Activated naive CD8-positive, alpha-beta T cell (primary cell): ENCODE results near the gene SLC31A1.
"Not testable (repeated sequence)": the region's sequence is repeated elsewhere in the genome, so short reads cannot be mapped to it uniquely, and the experiment has no call there.

Experiments used
- H3K27ac Mint-ChIP-seq: one replicate; pipeline ENCODE4 v1.8.0; 2021; ENCODE audit warnings: mixed read lengths
- H3K27me3 Mint-ChIP-seq: one replicate; pipeline ENCODE4 v1.8.0; 2021; ENCODE audit warnings: mixed read lengths
- H3K36me3 Mint-ChIP-seq: one replicate; pipeline ENCODE4 v1.8.0; 2021; ENCODE audit warnings: mixed read lengths
- H3K4me1 Mint-ChIP-seq: one replicate; pipeline ENCODE4 v1.8.0; 2021; ENCODE audit warnings: low read depth, mixed read lengths
- H3K4me3 Mint-ChIP-seq: one replicate; pipeline ENCODE4 v1.8.0; 2021; ENCODE audit warnings: mild to moderate bottlenecking, mixed read lengths
- H3K9me3 Mint-ChIP-seq: one replicate; pipeline ENCODE4 v1.8.0; 2021; ENCODE audit warnings: low read depth, mixed read lengths

Gene SLC31A1

GRCh38 chr9:113205861-113206260 is 15.5 kb upstream of the SLC31A1 start:
- H3K4me1 Mint-ChIP-seq: no peaks in the 10 kb centered on the region
- no peaks in the 10 kb centered on the region for H3K9me3 Mint-ChIP-seq
- no peak overlapping the region for H3K4me3 Mint-ChIP-seq
- H3K27ac Mint-ChIP-seq: no peak overlapping the region
- H3K36me3 Mint-ChIP-seq: peaks cover 22% of the 10 kb centered on the region
- no peaks in the 10 kb centered on the region for H3K27me3 Mint-ChIP-seq

DNA sequence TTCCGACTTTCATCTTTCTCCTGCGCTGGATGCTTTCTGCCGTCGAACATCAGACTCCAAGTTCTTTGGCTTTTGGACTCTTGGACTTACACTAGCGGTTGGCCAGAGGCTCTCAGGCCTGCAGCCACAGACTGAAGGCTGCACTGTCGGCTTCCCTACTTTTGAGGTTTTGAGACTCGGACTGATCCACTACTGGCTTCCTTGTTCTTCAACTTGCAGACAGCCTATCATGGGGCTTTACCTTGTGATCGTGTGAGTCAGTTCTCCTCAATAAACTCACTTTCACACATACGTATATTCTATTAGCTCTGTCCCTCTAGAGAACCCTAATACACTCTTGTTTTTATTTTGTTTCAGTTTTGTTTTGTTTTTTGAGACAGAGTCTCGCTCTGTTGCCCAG is 10.5 kb upstream of the SLC31A1 start:
- H3K27me3 Mint-ChIP-seq: no peaks in the 10 kb centered on the region
- H3K27ac Mint-ChIP-seq: no peak overlapping the region
- H3K36me3 Mint-ChIP-seq: peaks cover 8% of the 10 kb centered on the region
- no peak overlapping the region for H3K4me3 Mint-ChIP-seq
- H3K4me1 Mint-ChIP-seq: peaks cover 13% of the 10 kb centered on the region
- no peaks in the 10 kb centered on the region for H3K9me3 Mint-ChIP-seq

DNA sequence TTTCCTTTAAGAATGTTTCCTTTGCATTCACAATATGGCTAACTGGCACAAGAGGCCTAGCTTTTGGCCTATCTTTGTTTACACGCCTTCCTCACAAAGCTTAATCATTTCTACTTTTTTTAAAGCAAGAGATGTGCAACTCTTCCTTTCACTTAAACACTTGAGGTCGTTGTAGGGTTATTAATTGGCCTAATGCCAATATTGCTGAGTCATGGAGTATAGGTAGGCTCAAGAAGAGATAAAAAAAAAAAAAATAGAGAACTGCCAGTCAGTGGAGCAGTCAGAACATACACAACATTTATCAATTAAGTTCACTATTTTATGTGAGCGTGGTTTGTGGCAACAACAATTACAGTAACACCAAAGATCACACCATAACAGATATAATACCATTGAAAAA is 6.2 kb upstream of the SLC31A1 start:
- Mint-ChIP-seq H3K36me3 (no peaks in the 10 kb centered on the region), H3K9me3 (no peaks in the 10 kb centered on the region), H3K4me3 (no peak overlapping the region), H3K27me3 (no peaks in the 10 kb centered on the region), H3K4me1 (peaks cover 42% of the 10 kb centered on the region), H3K27ac (peak overlapping the region; percentile 72)

- Mint-ChIP-seq H3K27ac (no peak overlapping the region), H3K27me3 (no peaks in the 10 kb centered on the region), H3K4me1 (peaks cover 47% of the 10 kb centered on the region), H3K4me3 (no peak overlapping the region), H3K36me3 (no peaks in the 10 kb centered on the region), H3K9me3 (no peaks in the 10 kb centered on the region)
Observed at GRCh38 chr9:113216406-113216805, 4.9 kb upstream of the SLC31A1 start.

DNA sequence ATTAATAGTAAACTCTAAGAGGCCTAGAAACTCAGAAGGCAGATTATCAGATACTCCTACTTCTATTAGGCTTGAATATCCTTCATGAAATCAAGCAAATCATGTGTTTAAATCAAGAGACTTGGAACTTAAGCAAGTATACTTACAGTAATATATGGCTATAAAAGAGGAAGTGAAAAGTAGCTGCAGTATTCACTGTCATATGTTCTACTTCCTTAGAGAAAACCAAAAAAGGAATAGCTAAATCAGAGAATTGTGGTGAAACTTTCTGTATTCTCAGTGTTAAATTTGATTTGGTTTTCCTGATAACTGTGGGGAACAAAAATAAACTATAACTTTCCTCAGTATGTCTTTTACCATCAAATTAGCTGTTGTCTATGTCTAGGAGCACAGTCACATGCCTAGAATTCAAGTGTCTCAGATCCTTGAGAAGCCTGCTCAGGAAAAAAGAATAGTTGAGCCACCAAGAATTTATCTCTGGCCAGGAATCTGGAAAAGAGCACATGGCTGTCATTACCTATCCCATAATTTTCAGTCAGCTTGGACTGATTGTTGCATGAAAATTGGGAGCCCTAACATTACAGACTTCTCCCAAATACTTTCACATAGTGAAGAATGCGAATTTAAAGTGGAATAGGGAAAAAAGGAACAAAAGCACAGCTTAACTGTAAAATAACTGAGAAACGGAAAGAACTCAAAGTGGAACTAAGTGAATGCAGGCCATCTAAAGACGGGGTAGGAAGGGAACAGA is 2.0 kb upstream of the SLC31A1 start:
- no peaks in the 10 kb centered on the region for H3K27me3 Mint-ChIP-seq
- H3K36me3 Mint-ChIP-seq: no peaks in the 10 kb centered on the region
- peak overlapping the region; percentile 93 for H3K4me3 Mint-ChIP-seq
- peaks cover 55% of the 10 kb centered on the region for H3K4me1 Mint-ChIP-seq
- H3K27ac Mint-ChIP-seq: peak overlapping the region; percentile 85
- H3K9me3 Mint-ChIP-seq: no peaks in the 10 kb centered on the region

DNA sequence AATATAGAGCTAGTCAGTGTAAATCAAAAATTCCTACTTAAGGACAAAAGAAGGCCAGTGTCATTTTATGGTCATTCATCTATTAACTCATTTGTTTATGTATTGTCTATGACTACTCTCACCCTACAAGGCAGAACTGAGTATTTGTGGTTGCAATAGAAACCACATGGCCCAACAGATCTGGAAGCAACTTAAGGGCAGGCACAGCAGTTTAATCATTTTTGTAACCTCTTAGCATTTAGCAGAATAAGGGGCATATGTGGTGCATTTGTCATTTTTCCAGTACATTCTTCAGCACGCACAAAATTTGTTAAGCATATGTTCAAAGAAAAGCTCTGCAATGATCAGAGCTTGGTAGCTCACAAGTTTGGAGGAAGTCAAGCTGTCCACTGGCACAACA is 1.4 kb upstream of the SLC31A1 start:
- Mint-ChIP-seq H3K9me3 (no peaks in the 10 kb centered on the region), H3K4me1 (peaks cover 52% of the 10 kb centered on the region), H3K4me3 (peak overlapping the region; percentile 93), H3K27ac (peak overlapping the region; percentile 85), H3K27me3 (no peaks in the 10 kb centered on the region), H3K36me3 (peaks cover 2% of the 10 kb centered on the region)

DNA sequence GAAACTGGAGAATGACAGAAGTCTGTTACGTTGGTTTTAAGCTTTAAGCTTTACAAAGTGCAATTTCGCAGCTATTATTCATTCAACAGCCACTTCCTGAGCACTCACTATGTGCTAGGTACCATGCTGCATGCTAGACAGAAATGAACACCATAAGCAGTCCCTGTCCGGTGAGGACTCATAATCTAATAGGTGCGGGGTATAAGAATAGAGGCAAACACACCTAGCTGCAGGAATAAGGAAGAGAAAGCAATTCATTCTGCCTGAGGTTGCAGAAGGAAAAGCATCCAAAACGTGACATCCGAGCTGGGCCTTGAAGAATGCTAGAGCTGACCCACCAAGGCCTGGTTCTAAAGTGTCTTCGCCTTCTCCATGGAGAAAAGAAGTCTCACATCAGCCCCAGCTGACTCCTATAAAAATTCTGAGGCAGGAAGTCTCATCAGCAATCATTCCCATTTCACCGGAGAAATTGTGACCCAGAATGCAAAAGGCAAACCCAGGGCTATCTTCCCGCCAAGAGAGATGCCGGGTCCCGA is 809 bp upstream of the SLC31A1 start:
- Mint-ChIP-seq H3K9me3 (no peaks in the 10 kb centered on the region), H3K27me3 (no peaks in the 10 kb centered on the region), H3K4me3 (peak overlapping the region; percentile 93), H3K27ac (peak overlapping the region; percentile 85), H3K4me1 (peaks cover 48% of the 10 kb centered on the region), H3K36me3 (peaks cover 2% of the 10 kb centered on the region)

- Mint-ChIP-seq H3K4me1 (peaks cover 43% of the 10 kb centered on the region), H3K4me3 (peak overlapping the region; percentile 93), H3K9me3 (no peaks in the 10 kb centered on the region)
Observed at GRCh38 chr9:113221800-113222481, 597 bp downstream of the SLC31A1 start.

GRCh38 chr9:113222482-113222841 is 1.1 kb downstream of the SLC31A1 start:
- no peaks in the 10 kb centered on the region for H3K27me3 Mint-ChIP-seq
- H3K36me3 Mint-ChIP-seq: peaks cover 2% of the 10 kb centered on the region
- peak overlapping the region; percentile 93 for H3K4me3 Mint-ChIP-seq
- H3K9me3 Mint-ChIP-seq: no peaks in the 10 kb centered on the region
- no peak overlapping the region for H3K27ac Mint-ChIP-seq
- peaks cover 41% of the 10 kb centered on the region for H3K4me1 Mint-ChIP-seq

More at GRCh38 chr9:113221800-113222481, 597 bp downstream of the SLC31A1 start:
- Mint-ChIP-seq H3K36me3 (peaks cover 2% of the 10 kb centered on the region), H3K27me3 (no peaks in the 10 kb centered on the region), H3K27ac (peak overlapping the region; percentile 85)

GRCh38 chr9:113223963-113224362 is 2.6 kb downstream of the SLC31A1 start:
- Mint-ChIP-seq H3K27ac (no peak overlapping the region), H3K36me3 (peaks cover 2% of the 10 kb centered on the region), H3K4me3 (no peak overlapping the region), H3K9me3 (no peaks in the 10 kb centered on the region), H3K4me1 (peaks cover 37% of the 10 kb centered on the region), H3K27me3 (no peaks in the 10 kb centered on the region)

DNA sequence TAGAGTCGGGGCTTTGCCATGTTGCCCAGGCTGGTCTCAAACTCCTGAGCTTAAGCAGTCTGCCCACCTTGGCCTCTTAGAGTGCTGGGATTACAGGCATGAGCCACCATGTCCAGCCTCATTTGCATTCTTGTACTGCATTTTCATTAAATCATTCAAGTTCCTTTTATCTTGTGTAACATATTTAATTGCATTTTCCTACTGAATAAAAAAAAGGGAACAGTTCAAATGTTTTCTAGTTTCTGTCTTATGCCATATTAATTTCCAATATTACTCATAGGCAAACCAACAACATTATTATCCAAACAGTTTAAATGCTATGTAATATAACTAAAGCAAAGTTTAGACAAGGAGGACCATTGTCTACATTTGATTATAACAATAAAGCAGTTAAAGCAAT is 6.1 kb downstream of the SLC31A1 start:
- no peaks in the 10 kb centered on the region for H3K9me3 Mint-ChIP-seq
- peaks cover 4% of the 10 kb centered on the region for H3K36me3 Mint-ChIP-seq
- no peak overlapping the region for H3K4me3 Mint-ChIP-seq
- peaks cover 16% of the 10 kb centered on the region for H3K4me1 Mint-ChIP-seq
- no peaks in the 10 kb centered on the region for H3K27me3 Mint-ChIP-seq
- H3K27ac Mint-ChIP-seq: no peak overlapping the region

DNA sequence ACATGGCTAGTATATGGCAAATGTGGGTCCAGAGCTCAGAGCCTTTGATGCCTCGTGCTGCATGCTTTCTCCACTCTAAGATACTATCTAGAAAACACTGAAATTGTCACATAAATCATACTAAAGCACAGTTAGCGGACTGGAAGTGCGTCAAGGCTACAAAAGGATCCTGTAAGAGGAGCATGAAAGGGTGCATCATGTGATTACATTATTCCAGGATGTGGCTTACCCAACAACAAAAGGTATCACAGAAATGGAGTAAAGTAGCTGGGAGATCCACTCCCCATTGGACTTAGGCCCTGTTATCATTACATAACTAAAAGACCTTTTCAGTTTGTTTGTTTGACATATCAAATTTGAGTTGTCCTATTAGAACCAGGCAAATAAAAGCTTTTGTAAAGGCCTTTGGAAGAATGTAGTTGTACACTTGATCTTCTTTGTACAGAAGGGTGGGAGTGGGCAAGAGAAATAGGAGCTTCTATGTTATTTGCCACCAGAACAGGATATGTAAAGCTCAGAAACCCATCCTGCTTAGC is 6.9 kb downstream of the SLC31A1 start:
- peaks cover 4% of the 10 kb centered on the region for H3K36me3 Mint-ChIP-seq
- peaks cover 18% of the 10 kb centered on the region for H3K4me1 Mint-ChIP-seq
- H3K27ac Mint-ChIP-seq: no peak overlapping the region
- H3K27me3 Mint-ChIP-seq: no peaks in the 10 kb centered on the region
- H3K9me3 Mint-ChIP-seq: no peaks in the 10 kb centered on the region
- H3K4me3 Mint-ChIP-seq: no peak overlapping the region

GRCh38 chr9:113231701-113232100 is 10.4 kb downstream of the SLC31A1 start:
- peaks cover 24% of the 10 kb centered on the region for H3K4me1 Mint-ChIP-seq
- H3K36me3 Mint-ChIP-seq: peaks cover 2% of the 10 kb centered on the region
- H3K4me3 Mint-ChIP-seq: no peak overlapping the region
- no peak overlapping the region for H3K27ac Mint-ChIP-seq
- no peaks in the 10 kb centered on the region for H3K27me3 Mint-ChIP-seq
- no peaks in the 10 kb centered on the region for H3K9me3 Mint-ChIP-seq

- H3K4me3 Mint-ChIP-seq, H3K27ac Mint-ChIP-seq, H3K9me3 Mint-ChIP-seq, H3K27me3 Mint-ChIP-seq, H3K36me3 Mint-ChIP-seq: not testable (repeated sequence)
- peaks cover 16% of the 10 kb centered on the region for H3K4me1 Mint-ChIP-seq
Observed at GRCh38 chr9:113235701-113236255, 14.4 kb downstream of the SLC31A1 start.

DNA sequence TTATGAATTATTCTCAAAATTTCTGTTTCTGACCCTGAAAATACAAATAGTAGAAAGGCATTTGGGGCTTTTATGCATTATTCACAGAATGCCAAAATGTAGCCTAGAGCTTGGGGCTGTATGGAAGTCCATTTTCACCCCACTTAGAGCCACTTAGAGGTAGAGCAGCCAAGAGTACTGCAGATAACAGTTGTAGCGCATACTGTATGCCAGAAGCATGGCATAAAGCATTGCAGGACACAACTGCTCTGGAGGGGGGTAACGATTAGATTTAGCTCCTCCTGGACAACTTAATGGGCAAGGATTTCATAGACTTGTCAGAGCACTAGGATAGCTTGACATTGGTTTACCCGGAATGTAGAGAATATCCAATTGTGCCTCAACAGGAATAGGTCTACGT is 15.7 kb downstream of the SLC31A1 start:
- Mint-ChIP-seq H3K4me1 (peaks cover 16% of the 10 kb centered on the region), H3K4me3 (no peak overlapping the region), H3K36me3 (peaks cover under 1% of the 10 kb centered on the region), H3K27ac (no peak overlapping the region), H3K27me3 (no peaks in the 10 kb centered on the region), H3K9me3 (no peaks in the 10 kb centered on the region)
